SK-N-MC (cell line): ENCODE data around the gene DNAH6.

Experiments
- FOXP2 ChIP-seq: optimal IDR thresholded peaks from 2 replicates; pipeline ENCODE3; 2011; ENCODE audit warnings: mild to moderate bottlenecking, moderate library complexity; ENCODE audit not compliant: insufficient read depth; ENCODE audit errors: extremely low read length, control extremely low read depth
- POLR2AphosphoS5 ChIP-seq: IDR thresholded peaks from 2 replicates; pipeline ENCODE4 v1.6.1; 2012; ENCODE audit warnings: mild to moderate bottlenecking, low read depth, low read length, borderline replicate concordance

DNA sequence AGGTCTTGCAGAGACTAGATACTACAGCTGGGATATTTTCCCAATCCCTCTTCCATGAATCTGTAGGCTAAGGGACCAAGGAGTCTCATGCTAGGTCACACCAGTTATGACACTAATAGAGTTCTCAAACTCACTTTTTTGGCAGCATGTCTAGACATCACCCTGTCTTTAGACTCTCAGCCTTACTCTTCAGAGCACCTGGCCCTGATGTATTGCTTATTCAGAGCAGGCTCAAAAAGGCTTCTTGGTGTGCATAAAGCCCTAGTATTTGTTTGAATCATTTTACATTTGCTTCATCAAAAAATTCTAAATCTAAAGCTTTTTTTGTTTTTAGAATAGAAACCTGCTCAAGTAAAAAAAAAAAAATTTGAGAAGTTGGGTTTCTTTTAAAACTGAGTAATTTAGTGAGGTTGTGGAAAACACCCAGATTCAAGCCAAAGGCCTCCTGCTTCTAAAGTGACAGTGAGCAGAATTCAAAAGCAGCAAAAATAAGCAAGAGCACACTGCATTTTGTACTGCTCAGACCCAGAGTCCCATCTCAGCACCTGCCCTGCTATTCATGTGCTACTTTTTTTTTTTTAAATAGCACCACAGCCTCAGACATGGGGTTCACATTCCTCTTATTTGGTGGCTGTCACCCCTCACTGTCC lies 18.0 kb upstream of the DNAH6 start:
- no peak for TF ChIP-seq POLR2AphosphoS5
- no peak for TF ChIP-seq FOXP2
